ENCODE measurements around the gene ALKBH5. TPM values are rescaled to one million over a fixed set of nuclear protein-coding genes. Genes with fewer than 3 reads are reported as not detected.

The ALKBH5 gene
- total RNA-seq, 6 experiments from 2014 or later: 57.5 to 71.8 (median 66.1) TPM

DNA sequence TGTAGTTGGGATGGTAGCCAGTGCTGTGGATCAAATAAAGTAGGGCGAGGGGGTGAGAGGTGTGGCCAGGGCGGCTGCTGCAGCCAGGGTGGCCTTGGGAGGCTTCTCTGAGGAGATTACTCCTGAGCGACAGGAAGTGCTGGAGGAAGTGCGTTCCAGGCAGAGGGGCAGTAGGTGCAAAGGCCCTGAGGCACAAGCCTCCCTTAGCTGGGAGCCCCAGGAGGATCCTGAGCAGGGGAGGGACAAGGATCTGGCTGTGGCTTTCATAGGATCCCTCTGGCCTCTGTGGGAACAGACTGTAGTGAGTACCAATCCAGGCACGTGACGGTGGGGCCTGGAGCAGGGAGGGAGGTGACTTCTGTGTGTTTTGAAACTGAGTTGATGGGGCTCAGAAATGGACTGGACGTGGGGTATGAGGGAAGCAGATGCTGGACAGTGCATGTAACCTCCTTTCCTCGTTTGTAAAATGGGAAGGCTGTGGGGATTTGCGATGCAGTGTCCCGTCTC, 44.6 kb downstream of the ALKBH5 start:
- no peak for TF ChIP-seq POLR2A (IDR thresholded peaks at IDR 0.05)
- TF ChIP-seq, protein P1, sequence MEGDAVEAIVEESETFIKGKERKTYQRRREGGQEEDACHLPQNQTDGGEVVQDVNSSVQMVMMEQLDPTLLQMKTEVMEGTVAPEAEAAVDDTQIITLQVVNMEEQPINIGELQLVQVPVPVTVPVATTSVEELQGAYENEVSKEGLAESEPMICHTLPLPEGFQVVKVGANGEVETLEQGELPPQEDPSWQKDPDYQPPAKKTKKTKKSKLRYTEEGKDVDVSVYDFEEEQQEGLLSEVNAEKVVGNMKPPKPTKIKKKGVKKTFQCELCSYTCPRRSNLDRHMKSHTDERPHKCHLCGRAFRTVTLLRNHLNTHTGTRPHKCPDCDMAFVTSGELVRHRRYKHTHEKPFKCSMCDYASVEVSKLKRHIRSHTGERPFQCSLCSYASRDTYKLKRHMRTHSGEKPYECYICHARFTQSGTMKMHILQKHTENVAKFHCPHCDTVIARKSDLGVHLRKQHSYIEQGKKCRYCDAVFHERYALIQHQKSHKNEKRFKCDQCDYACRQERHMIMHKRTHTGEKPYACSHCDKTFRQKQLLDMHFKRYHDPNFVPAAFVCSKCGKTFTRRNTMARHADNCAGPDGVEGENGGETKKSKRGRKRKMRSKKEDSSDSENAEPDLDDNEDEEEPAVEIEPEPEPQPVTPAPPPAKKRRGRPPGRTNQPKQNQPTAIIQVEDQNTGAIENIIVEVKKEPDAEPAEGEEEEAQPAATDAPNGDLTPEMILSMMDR (IDR thresholded peaks at IDR 0.05): no peak
- Histone ChIP-seq H3K27me3 (no peaks in the 10 kb centered on the region), H3K4me1 (no peaks in the 10 kb centered on the region), H3K36me3 (no peaks in the 10 kb centered on the region), H3K4me3 (no peak overlapping the region), H3K27ac (no peak overlapping the region), H3K9me3 (no peaks in the 10 kb centered on the region)
- 95% methylated on average over 8 of the region's 10 CpGs for WGBS (ENCODE audit: insufficient coverage, low coverage, low lambda C conversion rate, missing lambda C conversion rate)
- ATAC-seq (no peak), DNase-seq (no peak)
- intact Hi-C loops (cut with DNase I): no loop called here

DNA sequence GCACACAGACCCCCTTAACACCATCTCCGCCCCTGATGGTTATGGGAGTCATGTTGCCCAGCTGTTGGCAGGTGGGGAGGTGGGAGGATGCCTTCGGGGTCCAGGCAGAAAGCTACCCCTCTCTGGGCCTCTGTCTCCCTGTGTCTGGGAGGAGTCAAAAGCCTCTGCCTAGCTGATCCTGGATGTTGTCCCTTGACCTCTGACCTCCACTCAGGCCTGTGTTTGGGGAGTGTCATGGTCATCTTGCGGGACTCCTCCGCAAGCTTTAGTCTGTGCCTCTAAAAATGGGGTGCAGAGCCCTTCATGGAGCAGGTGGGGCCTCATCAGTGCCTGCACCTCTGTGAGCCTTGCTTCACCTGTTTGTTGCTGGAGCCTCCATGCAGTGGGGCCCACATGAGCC, 45.6 kb downstream of the ALKBH5 start:
- Histone ChIP-seq H3K27me3 (no peaks in the 10 kb centered on the region), H3K36me3 (no peaks in the 10 kb centered on the region), H3K27ac (no peak overlapping the region), H3K9me3 (no peaks in the 10 kb centered on the region), H3K4me3 (no peak overlapping the region), H3K4me1 (no peaks in the 10 kb centered on the region)
- DNase-seq: no peak
- no peak for ATAC-seq
- intact Hi-C loops (cut with DNase I): no loop called here
- TF ChIP-seq POLR2A (IDR thresholded peaks at IDR 0.05): no peak
- TF ChIP-seq, protein P1 (IDR thresholded peaks at IDR 0.05): no peak
- WGBS (ENCODE audit: insufficient coverage, low coverage, low lambda C conversion rate, missing lambda C conversion rate): 100% methylated on average over 1 of the region's 4 CpGs

DNA sequence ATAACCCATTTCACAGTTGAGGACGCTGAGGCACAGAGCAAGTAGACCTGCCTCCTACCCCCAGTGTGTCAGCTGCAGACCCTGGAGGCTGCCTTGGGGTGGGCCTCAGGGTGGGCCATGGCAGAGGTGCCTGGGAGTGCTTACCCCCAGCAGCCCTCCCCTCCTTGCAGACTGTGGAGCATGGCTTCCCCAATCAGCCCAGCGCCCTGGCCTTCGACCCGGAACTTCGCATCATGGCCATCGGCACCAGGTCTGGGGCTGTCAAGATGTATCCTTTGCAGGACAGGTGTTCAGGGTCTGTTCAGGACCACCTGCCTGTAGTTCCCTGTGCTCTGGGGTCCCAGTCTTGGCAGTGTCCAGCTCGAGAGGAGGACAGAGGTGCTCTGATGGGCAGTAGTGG, 46.1 kb downstream of the ALKBH5 start:
- H3K36me3 ChIP-seq: no peaks in the 10 kb centered on the region
- no peaks in the 10 kb centered on the region for H3K27me3 ChIP-seq
- TF ChIP-seq, protein P1 (IDR thresholded peaks at IDR 0.05): no peak
- TF ChIP-seq POLR2A (IDR thresholded peaks at IDR 0.05): no peak
- no peaks in the 10 kb centered on the region for H3K9me3 ChIP-seq
- no peak for DNase-seq
- no peak overlapping the region for H3K4me3 ChIP-seq
- no peak for ATAC-seq
- 60% methylated on average over 1 of the region's 7 CpGs for WGBS (ENCODE audit: insufficient coverage, low coverage, low lambda C conversion rate, missing lambda C conversion rate)
- H3K4me1 ChIP-seq: no peaks in the 10 kb centered on the region
- H3K27ac ChIP-seq: no peak overlapping the region
- intact Hi-C loops (cut with DNase I): no loop called here

DNA sequence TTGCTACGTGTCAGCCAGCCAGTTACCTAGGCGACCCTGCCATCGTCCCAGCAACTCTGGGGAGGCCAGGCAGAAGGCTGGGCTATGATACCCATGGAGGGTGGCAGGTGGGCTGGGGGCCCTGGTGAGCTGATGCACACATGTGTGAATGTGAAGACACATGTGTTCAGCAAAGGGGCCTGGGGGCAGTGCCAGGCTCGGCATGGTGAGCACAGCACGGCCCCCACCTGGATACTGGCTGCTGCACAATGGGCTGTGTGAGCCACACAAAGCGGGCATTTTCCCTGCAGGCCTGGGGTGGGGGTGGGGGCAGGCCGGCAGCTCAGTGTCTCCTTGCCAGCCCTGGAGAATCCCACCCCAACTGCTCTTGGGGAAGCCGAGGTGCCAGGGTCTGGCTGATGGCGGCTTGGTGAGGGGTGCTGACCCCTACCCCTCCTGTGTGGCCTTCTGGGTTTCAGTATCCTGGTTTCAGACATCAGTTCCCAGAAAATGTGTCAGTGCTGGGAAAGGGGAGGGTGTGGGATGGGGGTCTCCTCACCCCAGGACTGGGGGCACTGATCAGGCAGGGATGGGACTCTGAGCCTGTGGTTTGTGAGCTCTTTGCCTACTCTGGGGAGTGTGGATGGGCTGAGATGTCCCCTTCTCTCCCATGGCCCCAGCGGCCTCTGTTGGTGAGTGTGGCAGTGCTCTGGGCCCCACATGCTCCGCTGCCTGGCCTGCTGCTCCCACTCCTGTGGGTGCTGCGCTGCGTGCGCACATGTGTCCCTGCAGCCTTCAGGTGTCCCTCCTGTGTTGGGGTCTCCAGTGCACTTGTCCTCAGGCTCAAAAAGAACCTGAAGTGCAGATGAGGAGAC, 46.9 kb downstream of the ALKBH5 start:
- ATAC-seq (no peak), DNase-seq (no peak)
- H3K4me1 ChIP-seq: no peaks in the 10 kb centered on the region
- H3K9me3 ChIP-seq: no peaks in the 10 kb centered on the region
- TF ChIP-seq POLR2A (IDR thresholded peaks at IDR 0.05): no peak
- TF ChIP-seq, protein P1 (IDR thresholded peaks at IDR 0.05): no peak
- intact Hi-C loops (cut with DNase I): no loop called here
- 67% methylated on average over 3 of the region's 14 CpGs for WGBS (ENCODE audit: insufficient coverage, low coverage, low lambda C conversion rate, missing lambda C conversion rate)
- no peak overlapping the region for H3K4me3 ChIP-seq
- no peaks in the 10 kb centered on the region for H3K36me3 ChIP-seq
- H3K27ac ChIP-seq: no peak overlapping the region
- no peaks in the 10 kb centered on the region for H3K27me3 ChIP-seq
